OCI-LY7 (cell line): ENCODE measurements around the gene MAN1C1. TPM values are rescaled to one million over a fixed set of nuclear protein-coding genes. Genes with fewer than 3 reads are reported as not detected.

Source experiments
- BruUV-seq: library from RNA; stranded (reverse); fragments of 400-500 nt; replicated peaks from 2 replicates; lab custom pipeline; 2021; lab: Mats Ljungman, UMichigan
- CTCF ChIA-PET: fragments of 300-600 bp; sonication (Branson Sonifier 250); formaldehyde crosslinking; loops from one replicate; lab custom pipeline; 2022; ENCODE audit warnings: antibody characterized with exemption; ENCODE audit not compliant: unreplicated experiment; lab: Charles Lee
- POLR2A ChIA-PET: fragments of 300-600 bp; sonication (Branson Sonifier 250); formaldehyde crosslinking; loops from one replicate; lab custom pipeline; 2022; ENCODE audit warnings: antibody characterized with exemption; lab: Charles Lee
- DNase-seq: peaks from one replicate; pipeline ENCODE4 v3.0.0-alpha.2; 2015; ENCODE audit warnings: low spot score
- H2AFZ ChIP-seq: fragments of 200-600 bp; sonication (generic), shearing (Covaris generic); 2 replicates; pipeline ENCODE4 v1.6.1; 2014; ENCODE audit warnings: mild to moderate bottlenecking, antibody characterized with exemption, low read length, moderate library complexity
- H3K27ac ChIP-seq: fragments of 200-600 bp; sonication (generic); 2 replicates; pipeline ENCODE4 v1.5.1; 2014; ENCODE audit warnings: mixed run types, low read depth, mild to moderate bottlenecking, moderate library complexity, low read length, inconsistent platforms; ENCODE audit not compliant: poor library complexity, severe bottlenecking
- H3K36me3 ChIP-seq: fragments of 200-600 bp; sonication (generic); 2 replicates; pipeline ENCODE4 v1.6.1; 2014; ENCODE audit warnings: mild to moderate bottlenecking, antibody characterized with exemption, low read length, moderate library complexity, mixed read lengths; ENCODE audit not compliant: insufficient read depth
- H3K4me1 ChIP-seq: fragments of 200-600 bp; sonication (generic); 2 replicates; pipeline ENCODE4 v1.5.1; 2014; ENCODE audit warnings: mild to moderate bottlenecking, low read length; ENCODE audit not compliant: insufficient read depth, poor library complexity, severe bottlenecking
- H3K4me2 ChIP-seq: fragments of 200-600 bp; sonication (generic); 2 replicates; pipeline ENCODE4 v1.6.1; 2014; ENCODE audit warnings: mild to moderate bottlenecking, low read length
- H3K4me3 ChIP-seq: fragments of 200-600 bp; sonication (generic); 2 replicates; pipeline ENCODE4 v1.5.1; 2014; ENCODE audit warnings: mild to moderate bottlenecking, low read depth, low read length; ENCODE audit not compliant: poor library complexity, severe bottlenecking
- H3K79me2 ChIP-seq: fragments of 200-600 bp; sonication (generic); 2 replicates; pipeline ENCODE4 v1.6.1; 2016; ENCODE audit warnings: low read depth, mild to moderate bottlenecking, low read length, moderate library complexity, mixed read lengths; ENCODE audit not compliant: insufficient read depth
- H3K9me2 ChIP-seq: fragments of 200-600 bp; sonication (generic); 2 replicates; pipeline ENCODE4 v1.6.1; 2016; ENCODE audit warnings: mild to moderate bottlenecking, low read length, mixed read lengths; ENCODE audit not compliant: insufficient read depth
- H3K9me3 ChIP-seq: fragments of 200-600 bp; sonication (generic); 2 replicates; pipeline ENCODE4 v1.6.1; 2014; ENCODE audit warnings: mild to moderate bottlenecking, mixed run types, low read length, mixed read lengths
- H4K20me1 ChIP-seq: fragments of 200-600 bp; sonication (generic); 2 replicates; pipeline ENCODE4 v1.6.1; 2014; ENCODE audit warnings: mild to moderate bottlenecking, antibody characterized with exemption, low read length, moderate library complexity, mixed read lengths; ENCODE audit not compliant: insufficient read depth
- CTCF ChIP-seq: fragments of 200-600 bp; sonication (generic); conservative IDR thresholded peaks from 2 replicates; pipeline ENCODE4 v1.5.1; 2014; ENCODE audit warnings: mild to moderate bottlenecking, antibody characterized with exemption, low read length, moderate library complexity, mixed read lengths
- EZH2phosphoT487 ChIP-seq: fragments of 200-600 bp; sonication (generic); IDR thresholded peaks from 2 replicates; pipeline ENCODE4 v1.6.1; 2018; ENCODE audit warnings: low read depth, borderline replicate concordance, mild to moderate bottlenecking, mixed run types, antibody characterized with exemption, low read length, moderate library complexity, mixed read lengths
- intact Hi-C: fragments of 100-400 bp; cut with micrococcal nuclease; formaldehyde crosslinking; loops from one replicate; pipeline ENCODE4 v1.10.0; 2022; ENCODE audit not compliant: unreplicated experiment
- total RNA-seq, 2 experiments: library from RNA; depleted of rRNA in 1 of 2; stranded (reverse); fragments of >200 nt in 1 of 2; shearing (Covaris generic) in 1 of 2; gene quantifications; 2 replicates each; pipeline ENCODE4 v1.2.3, GENCODE V29; 2014 to 2022

The MAN1C1 gene
- total RNA-seq, 2 experiments from 2014 or later = 3.0 to 4.9 TPM

GRCh38 chr1:25577134-25577920 is 39.3 kb upstream of the MAN1C1 start:
- intact Hi-C loops = no loop called here
- TF ChIP-seq CTCF = no peak
- TF ChIP-seq EZH2phosphoT487 = no peak
- no peaks in the 10 kb centered on the region for H4K20me1 ChIP-seq
- H3K79me2 ChIP-seq = no peaks in the 10 kb centered on the region
- H3K27ac ChIP-seq = no peak overlapping the region
- ChIA-PET CTCF (no interaction called here), POLR2A (no interaction called here)
- no peak overlapping the region for H2AFZ ChIP-seq
- no peak overlapping the region for H3K4me3 ChIP-seq
- no peaks in the 10 kb centered on the region for H3K9me3 ChIP-seq
- DNase-seq = no peak
- H3K4me1 ChIP-seq = peaks cover 25% of the 10 kb centered on the region
- no peaks in the 10 kb centered on the region for H3K36me3 ChIP-seq
- no peak overlapping the region for H3K4me2 ChIP-seq
- H3K9me2 ChIP-seq = no peaks in the 10 kb centered on the region
- BruUV-seq = no TSS peak

- no peaks in the 10 kb centered on the region for H3K79me2 ChIP-seq
- H3K9me2 ChIP-seq = no peaks in the 10 kb centered on the region
- ChIA-PET CTCF (interaction anchor here (0.6 to 0.8 kb wide), 2 partner anchors 14 to 33 kb away, joined by 3 read pairs; no protein-coding TSS in a partner anchor), POLR2A (interaction anchor here (0.6 to 1.7 kb wide), 4 partner anchors 10 to 546 kb away, joined by 3 to 4 read pairs (median 4); no protein-coding TSS in a partner anchor)
- H3K4me3 ChIP-seq = no peak overlapping the region
- no peaks in the 10 kb centered on the region for H4K20me1 ChIP-seq
- no peak overlapping the region for H2AFZ ChIP-seq
- H3K9me3 ChIP-seq = no peaks in the 10 kb centered on the region
- H3K27ac ChIP-seq = no peak overlapping the region
- DNase-seq = no peak
- BruUV-seq = no TSS peak
- no peaks in the 10 kb centered on the region for H3K36me3 ChIP-seq
- H3K4me2 ChIP-seq = no peak overlapping the region
- TF ChIP-seq EZH2phosphoT487 (no peak), CTCF (no peak)
- peaks cover 28% of the 10 kb centered on the region for H3K4me1 ChIP-seq
- intact Hi-C loops = no loop called here
These were observed 37.0 kb upstream of the MAN1C1 start for GRCh38 chr1:25579292-25580252.
